H1 (cell line): ENCODE data around the gene DUSP1. TPM values are rescaled to one million over a fixed set of nuclear protein-coding genes. Genes with fewer than 3 reads are reported as not detected.

Experiments used
- CTCF ChIA-PET: fragments of 300-600 bp; sonication (Branson Sonifier 250); formaldehyde crosslinking; loops from one replicate; lab custom pipeline; 2021; ENCODE audit not compliant: partially characterized antibody; lab: Charles Lee
- POLR2A ChIA-PET: fragments of 300-600 bp; sonication (Branson Sonifier 250); formaldehyde crosslinking; loops from one replicate; lab custom pipeline; 2021; ENCODE audit warnings: inconsistent platforms; ENCODE audit not compliant: partially characterized antibody; lab: Charles Lee
- DNase-seq, 2 experiments: peaks; one replicate each; pipeline versions ENCODE4 v3.0.0 to v3.0.0-alpha.2; 2010 to 2022; ENCODE audit warnings: low spot score in 2 of 2, low read depth in 1 of 2, mixed read lengths in 1 of 2
- FAIRE-seq: peaks from 2 replicates; lab custom pipeline; 2011; peaks lifted over from hg19 to GRCh38; lab: Jason Lieb, UNC
- H2AFZ ChIP-seq: 2 replicates; pipeline ENCODE4 v1.8.1; 2012; ENCODE audit warnings: low read length, inconsistent platforms
- H2AK5ac ChIP-seq: 2 replicates; pipeline ENCODE4 v1.6.1; 2013; ENCODE audit warnings: low read depth, low read length
- H2BK120ac ChIP-seq: replicated peaks from 2 replicates; pipeline ENCODE3; 2013; ENCODE audit warnings: low read depth, low read length, inconsistent platforms
- H2BK12ac ChIP-seq: 2 replicates; pipeline ENCODE4 v1.6.1; 2013; ENCODE audit warnings: low read depth, low read length
- H2BK15ac ChIP-seq: 2 replicates; pipeline ENCODE4 v1.6.1; 2013; ENCODE audit warnings: low read length
- H2BK20ac ChIP-seq: 2 replicates; pipeline ENCODE4 v1.6.1; 2013; ENCODE audit warnings: low read length
- H2BK5ac ChIP-seq: 2 replicates; pipeline ENCODE4 v1.6.1; 2013; ENCODE audit warnings: low read depth, low read length
- H3K14ac ChIP-seq: 2 replicates; pipeline ENCODE4 v1.6.1; 2013; ENCODE audit warnings: inconsistent platforms; ENCODE audit not compliant: insufficient read length
- H3K18ac ChIP-seq: 2 replicates; pipeline ENCODE4 v1.6.1; 2013; ENCODE audit warnings: low read length; ENCODE audit errors: extremely low read depth
- H3K23ac ChIP-seq: 2 replicates; pipeline ENCODE4 v1.6.1; 2013; ENCODE audit warnings: inconsistent platforms; ENCODE audit not compliant: insufficient read length
- H3K23me2 ChIP-seq: 2 replicates; pipeline ENCODE4 v1.6.1; 2013; ENCODE audit warnings: low read depth, low read length
- H3K27ac ChIP-seq: 2 replicates; pipeline ENCODE4 v1.6.1; 2011; ENCODE audit warnings: low read depth, low read length, inconsistent platforms
- H3K27me3 ChIP-seq, 4 experiments: replicated peaks in 1 of 4; 1 replicate in 1 of 4; 2 replicates in 3 of 4; pipeline versions ENCODE4 v1.6.1 to v1.8.1; 2011 to 2013; ENCODE audit warnings: low read length in 3 of 4, mild to moderate bottlenecking in 3 of 4, inconsistent platforms in 2 of 4, mixed read lengths in 2 of 4, moderate library complexity in 1 of 4; ENCODE audit not compliant: control insufficient read depth in 3 of 4, insufficient read depth in 3 of 4; ENCODE audit errors: extremely low read depth in 1 of 4
- H3K36me3 ChIP-seq, 4 experiments: 2 replicates each; pipeline versions ENCODE4 v1.6.1 to v1.8.1; 2011 to 2013; ENCODE audit warnings: mild to moderate bottlenecking in 4 of 4, low read length in 3 of 4, moderate library complexity in 2 of 4, control low read depth in 1 of 4, inconsistent platforms in 1 of 4; ENCODE audit not compliant: insufficient read depth in 4 of 4, control insufficient read depth in 2 of 4
- H3K4ac ChIP-seq: replicated peaks from 2 replicates; pipeline ENCODE3; 2013; ENCODE audit warnings: low read length, low read depth, mixed read lengths, inconsistent platforms; ENCODE audit not compliant: insufficient read length
- H3K4me1 ChIP-seq, 4 experiments: replicated peaks in 1 of 4; 1 replicate in 1 of 4; 2 replicates in 3 of 4; pipeline versions ENCODE4 v1.6.1 to v1.8.1; 2011 to 2013; ENCODE audit warnings: low read length in 3 of 4, inconsistent platforms in 2 of 4, mixed read lengths in 1 of 4; ENCODE audit not compliant: insufficient read depth in 4 of 4, control insufficient read depth in 3 of 4
- H3K4me2 ChIP-seq, 2 experiments: 2 replicates each; pipeline versions ENCODE4 v1.6.1 to v1.8.1; 2011 to 2013; ENCODE audit warnings: low read depth in 2 of 2, low read length in 2 of 2, control low read depth in 1 of 2, inconsistent platforms in 1 of 2, mild to moderate bottlenecking in 1 of 2; ENCODE audit not compliant: insufficient read depth in 1 of 2
- H3K4me3 ChIP-seq, 4 experiments: fragments of 200-600, 300-600 bp in 1 of 4; sonication (generic), shearing (Covaris generic), sonication (Bioruptor Twin) in 1 of 4; 2 replicates each; pipeline versions ENCODE4 v1.5.1 to v1.8.1; 2011 to 2016; ENCODE audit warnings: low read length in 4 of 4, low read depth in 3 of 4, control low read depth in 2 of 4, inconsistent platforms in 2 of 4, mild to moderate bottlenecking in 2 of 4, mixed read lengths in 1 of 4, moderate library complexity in 1 of 4; ENCODE audit not compliant: insufficient read depth in 2 of 4; ENCODE audit errors: extremely low read depth in 1 of 4
- H3K56ac ChIP-seq: replicated peaks from 2 replicates; pipeline ENCODE3; 2013; ENCODE audit warnings: low read depth, mild to moderate bottlenecking, mixed read lengths, low read length, inconsistent platforms; ENCODE audit not compliant: insufficient read length
- H3K79me1 ChIP-seq: 2 replicates; pipeline ENCODE4 v1.6.1; 2013; ENCODE audit warnings: low read depth, low read length, control low read depth
- H3K79me2 ChIP-seq, 2 experiments: 2 replicates each; pipeline versions ENCODE4 v1.6.1 to v1.8.1; 2012 to 2013; ENCODE audit warnings: low read length in 2 of 2, mild to moderate bottlenecking in 2 of 2, inconsistent platforms in 1 of 2; ENCODE audit not compliant: insufficient read depth in 2 of 2, control insufficient read depth in 1 of 2
- H3K9ac ChIP-seq, 4 experiments: replicated peaks in 1 of 4; 1 replicate in 1 of 4; 2 replicates in 3 of 4; pipeline versions ENCODE4 v1.6.1 to v1.8.1; 2011 to 2013; ENCODE audit warnings: low read depth in 3 of 4, low read length in 3 of 4, control low read depth in 2 of 4, mild to moderate bottlenecking in 2 of 4, moderate library complexity in 2 of 4, inconsistent platforms in 1 of 4; ENCODE audit errors: extremely low read depth in 1 of 4
- H3K9me3 ChIP-seq, 2 experiments: 2 replicates each; pipeline versions ENCODE4 v1.6.1 to v1.8.1; 2012 to 2013; ENCODE audit warnings: mild to moderate bottlenecking in 2 of 2, moderate library complexity in 2 of 2, control low read depth in 1 of 2, inconsistent platforms in 1 of 2, low read depth in 1 of 2, low read length in 1 of 2, mixed read lengths in 1 of 2; ENCODE audit not compliant: insufficient read depth in 2 of 2
- H4K20me1 ChIP-seq, 2 experiments: replicated peaks in 1 of 2; 2 replicates each; pipeline versions ENCODE3 to v1.8.1; 2011 to 2013; ENCODE audit warnings: inconsistent platforms in 2 of 2, low read length in 2 of 2, mild to moderate bottlenecking in 1 of 2; ENCODE audit not compliant: insufficient read depth in 2 of 2, control insufficient read depth in 1 of 2
- H4K5ac ChIP-seq: 2 replicates; pipeline ENCODE4 v1.6.1; 2013; ENCODE audit warnings: low read length, low read depth, mixed read lengths, inconsistent platforms; ENCODE audit not compliant: insufficient read length
- H4K8ac ChIP-seq: 2 replicates; pipeline ENCODE4 v1.8.0; 2013; ENCODE audit warnings: mild to moderate bottlenecking, moderate library complexity, low read length, inconsistent platforms; ENCODE audit not compliant: insufficient read depth; ENCODE audit errors: extremely low read depth
- H4K91ac ChIP-seq: replicated peaks from 2 replicates; pipeline ENCODE3; 2013; ENCODE audit warnings: low read length, mixed read lengths, inconsistent platforms; ENCODE audit not compliant: insufficient read length
- ATF3 ChIP-seq: IDR thresholded peaks from 2 replicates; pipeline ENCODE4 v1.6.1; 2011; ENCODE audit warnings: low read depth, mild to moderate bottlenecking, low read length; ENCODE audit not compliant: insufficient read depth
- CREB1 ChIP-seq: IDR thresholded peaks from 2 replicates; pipeline ENCODE4 v1.6.1; 2012; ENCODE audit warnings: inconsistent platforms
- EGR1 ChIP-seq: IDR thresholded peaks from 2 replicates; pipeline ENCODE4 v1.6.1; 2011; ENCODE audit warnings: low read depth, low read length, borderline replicate concordance
- GABPA ChIP-seq: IDR thresholded peaks from 2 replicates; pipeline ENCODE4 v1.6.1; 2011; ENCODE audit warnings: mild to moderate bottlenecking, low read length, moderate library complexity, borderline replicate concordance; ENCODE audit not compliant: insufficient read depth
- RNF2 ChIP-seq: fragments of 200-900, 300-1000 bp; sonication (generic); IDR thresholded peaks from 2 replicates; pipeline ENCODE4 v1.7.1; 2016; ENCODE audit warnings: borderline replicate concordance, low read depth, mild to moderate bottlenecking, antibody characterized with exemption, low read length; ENCODE audit not compliant: poor library complexity, severe bottlenecking; ENCODE audit errors: missing control alignments
- SP2 ChIP-seq: IDR thresholded peaks from 2 replicates; pipeline ENCODE4 v1.6.1; 2012; ENCODE audit warnings: mild to moderate bottlenecking, low read length, inconsistent platforms
- ZNF274 ChIP-seq: IDR thresholded peaks from 2 replicates; pipeline ENCODE4 v1.7.0; 2012; ENCODE audit warnings: low read length, borderline replicate concordance; ENCODE audit errors: extremely low read depth
- WGBS, 2 experiments: shearing (Covaris generic) in 1 of 2; methylation state at CpG; one replicate each; pipeline versions ENCODE4 v1.1.6 to v1.1.7; 2013 to 2015; ENCODE audit warnings: low lambda C conversion rate in 2 of 2, mixed read lengths in 2 of 2, inconsistent platforms in 1 of 2, low coverage in 1 of 2, missing lambda C conversion rate in 1 of 2; ENCODE audit not compliant: insufficient replicate concordance in 2 of 2, insufficient coverage in 1 of 2, insufficient read length in 1 of 2; ENCODE audit errors: extremely low coverage in 1 of 2, missing lambda C conversion rate in 1 of 2; 5-methylcytosine and 5-hydroxymethylcytosine counted together
- polyA plus RNA-seq, 7 experiments: library from polyadenylated mRNA; depleted of rRNA in 3 of 7; stranded (reverse) in 5 of 7; unstranded in 2 of 7; fragments of >200 nt in 5 of 7; fragments of 200-250 nt in 2 of 7; gene quantifications; 1 replicate in 5 of 7; 2 replicates in 1 of 7; 4 replicates in 1 of 7; pipeline versions ENCODE4 v1.2.1 to v1.2.3, GENCODE V29; 2011 to 2013; ENCODE audit warnings: missing spikeins in 2 of 7, mixed read lengths in 2 of 7
- total RNA-seq: library from RNA; stranded (reverse); fragmentation: NEBNext Ultra II Directional; extraction: Animal tissue kit (Norgen Biotek cat#: 25700); gene quantifications from 2 replicates; pipeline ENCODE4 v1.2.1, GENCODE V29; 2021
- TF ChIP-seq, protein P1 (sequence below): IDR thresholded peaks from 2 replicates; pipeline ENCODE4 v1.6.1; 2011; ENCODE audit warnings: low read length, improper control_type of control experiment

The DUSP1 gene
- total and polyA plus RNA-seq, 2 of the 8 experiments (the other 6 are each of a cell fraction or from before 2014, with no cell fraction given), result 6.5 to 11.7 TPM

- Histone ChIP-seq H3K23me2 (0 out of 2 replicates have a peak, but pooled peaks cover 2% of the 10 kb centered on the region), H3K14ac (peak overlapping the region; percentile 70), H3K23ac (no peak overlapping the region), H2BK12ac (no peak overlapping the region), H3K9ac (no peak overlapping the region), H3K79me1 (no peaks in the 10 kb centered on the region), H3K4me2 (no peak overlapping the region), H2BK20ac (no peak overlapping the region), H2BK120ac (no peak overlapping the region), H4K8ac (peak overlapping the region; percentile 18; the same call in 1 of the 2 replicates), H2BK15ac (no peak overlapping the region; the same call in 1 of the 2 replicates), H3K9me3 (peaks cover 6 to 9% of the 10 kb centered on the region in 2 experiments; a peak in 3 of 4 replicates), H2BK5ac (no peak overlapping the region), H3K27ac (no peak overlapping the region), H3K36me3 (no peaks in the 10 kb centered on the region), H2AK5ac (no peak overlapping the region), H3K27me3 (peaks cover 0 to 10% (median 6%) of the 10 kb centered on the region in 4 experiments; a peak in 6 of 7 replicates), H3K79me2 (no peaks in the 10 kb centered on the region), H4K5ac (no peak overlapping the region), H4K20me1 (no peaks in the 10 kb centered on the region), H3K18ac (no peak overlapping the region), H3K4me1 (peaks cover 0 to 4% (median 0%) of the 10 kb centered on the region in 4 experiments; a peak in 3 of 7 replicates), H3K4me3 (no peak overlapping the region), H3K4ac (no peak overlapping the region), H3K56ac (no peak overlapping the region), H2AFZ (peak overlapping the region; percentile 78; the same call in 1 of the 2 replicates), H4K91ac (no peak overlapping the region)
- no peak for DNase-seq
- POLR2A ChIA-PET, result interaction anchor here (1.8 kb wide), 1 partner anchor 21 kb away, joined by 6 read pairs; no protein-coding TSS in a partner anchor
- CTCF ChIA-PET, result interaction anchor here (1.7 kb wide), 1 partner anchor 27 kb away, joined by 3 read pairs; no protein-coding TSS in a partner anchor
- no peak for FAIRE-seq
- 84% methylated on average over 11 of the region's 12 CpGs; no CpG with 5 or more reads in 1 of the 2 experiments for WGBS, 2 experiments
- no peak for TF ChIP-seq GABPA
- no peak for TF ChIP-seq EGR1
- no peak for TF ChIP-seq ZNF274
- no peak for TF ChIP-seq RNF2
- no peak for TF ChIP-seq ATF3
- no peak for TF ChIP-seq CREB1
- TF ChIP-seq SP2, result no peak
- TF ChIP-seq, protein P1, sequence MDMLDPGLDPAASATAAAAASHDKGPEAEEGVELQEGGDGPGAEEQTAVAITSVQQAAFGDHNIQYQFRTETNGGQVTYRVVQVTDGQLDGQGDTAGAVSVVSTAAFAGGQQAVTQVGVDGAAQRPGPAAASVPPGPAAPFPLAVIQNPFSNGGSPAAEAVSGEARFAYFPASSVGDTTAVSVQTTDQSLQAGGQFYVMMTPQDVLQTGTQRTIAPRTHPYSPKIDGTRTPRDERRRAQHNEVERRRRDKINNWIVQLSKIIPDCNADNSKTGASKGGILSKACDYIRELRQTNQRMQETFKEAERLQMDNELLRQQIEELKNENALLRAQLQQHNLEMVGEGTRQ, result no peak
These were observed 26.6 kb downstream of the DUSP1 start for GRCh38 chr5:172744123-172745104.
